Esophagus (tissue), 2 donors: ENCODE measurements around the gene SLC6A13. TPM values are rescaled to one million over a fixed set of nuclear protein-coding genes. Genes with fewer than 3 reads are reported as not detected.

ENCODE experiments used
- H3K27ac ChIP-seq, 2 donors: one replicate each; pipeline ENCODE4 v1.5.1; 2013; ENCODE audit warnings: low read depth in 2 of 2, mild to moderate bottlenecking in 2 of 2, inconsistent platforms in 1 of 2, low read length in 1 of 2, moderate library complexity in 1 of 2
- H3K27me3 ChIP-seq, 2 donors: one replicate each; pipeline ENCODE4 v1.6.1; 2013; ENCODE audit warnings: low read length in 2 of 2, control low read depth in 1 of 2, mild to moderate bottlenecking in 1 of 2; ENCODE audit not compliant: insufficient read depth in 2 of 2, control insufficient read depth in 1 of 2
- H3K36me3 ChIP-seq, 2 donors: one replicate each; pipeline ENCODE4 v1.6.1; 2013; ENCODE audit warnings: low read length in 1 of 2; ENCODE audit not compliant: control insufficient read depth in 2 of 2, insufficient read depth in 2 of 2
- H3K4me1 ChIP-seq, 2 donors: one replicate each; pipeline ENCODE4 v1.6.1; 2013; ENCODE audit warnings: low read length in 1 of 2; ENCODE audit not compliant: control insufficient read depth in 2 of 2, insufficient read depth in 2 of 2
- H3K4me3 ChIP-seq, 2 donors: one replicate each; pipeline ENCODE4 v1.5.1; 2013; ENCODE audit warnings: low read length in 2 of 2, mild to moderate bottlenecking in 2 of 2, low read depth in 1 of 2, moderate library complexity in 1 of 2
- H3K9me3 ChIP-seq, 2 donors: one replicate each; pipeline ENCODE4 v1.6.1; 2013; ENCODE audit warnings: mild to moderate bottlenecking in 2 of 2, low read depth in 1 of 2, low read length in 1 of 2, moderate library complexity in 1 of 2; ENCODE audit not compliant: control insufficient read depth in 2 of 2, insufficient read depth in 1 of 2
- WGBS, 2 donors: extraction: QIAGEN DNeasy Blood & Tissue Kit; methylation state at CpG; one replicate each; pipeline ENCODE4 v1.1.7; 2013; 5-methylcytosine and 5-hydroxymethylcytosine counted together
- polyA plus RNA-seq, 2 donors: library from polyadenylated mRNA; stranded (reverse); fragments of 200-250 nt; gene quantifications; one replicate each; pipeline ENCODE4 v1.2.3, GENCODE V29; 2013
- donor health status: healthy with polysubstance abuse.
- donor health status: Bipolar disorder and iron deficiency.

Gene SLC6A13
- polyA plus RNA-seq, 2 donors = 0.10 TPM; not detected in 1

DNA sequence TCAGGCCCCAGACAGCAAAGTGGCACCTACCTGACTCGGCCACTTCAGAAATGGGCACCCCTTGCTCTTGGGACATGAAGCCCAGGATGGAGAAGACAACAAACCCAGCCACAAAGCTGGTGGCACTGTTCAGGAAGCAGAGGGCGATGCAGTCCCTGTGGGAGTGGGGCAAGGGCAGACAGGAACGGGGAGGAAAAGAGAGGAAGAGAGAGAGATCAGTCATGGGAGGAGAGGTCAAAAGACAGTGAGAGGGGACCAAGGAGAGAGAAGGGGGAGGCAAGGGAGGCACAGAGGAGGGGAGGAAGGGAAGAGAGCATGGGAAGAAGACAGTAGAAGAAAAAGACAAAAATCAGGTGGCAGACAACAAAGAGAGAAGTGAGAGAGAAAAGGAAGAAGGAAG lies 65.3 kb downstream of the SLC6A13 start:
- no peak overlapping the region for H3K4me3 ChIP-seq
- H3K9me3 ChIP-seq = no peaks in the 10 kb centered on the region
- no peak overlapping the region for H3K27ac ChIP-seq
- no peaks in the 10 kb centered on the region for H3K27me3 ChIP-seq
- H3K4me1 ChIP-seq = no peaks in the 10 kb centered on the region
- WGBS, 2 donors = 87 to 88% methylated on average over 3 of the region's 3 CpGs
- H3K36me3 ChIP-seq = no peaks in the 10 kb centered on the region

DNA sequence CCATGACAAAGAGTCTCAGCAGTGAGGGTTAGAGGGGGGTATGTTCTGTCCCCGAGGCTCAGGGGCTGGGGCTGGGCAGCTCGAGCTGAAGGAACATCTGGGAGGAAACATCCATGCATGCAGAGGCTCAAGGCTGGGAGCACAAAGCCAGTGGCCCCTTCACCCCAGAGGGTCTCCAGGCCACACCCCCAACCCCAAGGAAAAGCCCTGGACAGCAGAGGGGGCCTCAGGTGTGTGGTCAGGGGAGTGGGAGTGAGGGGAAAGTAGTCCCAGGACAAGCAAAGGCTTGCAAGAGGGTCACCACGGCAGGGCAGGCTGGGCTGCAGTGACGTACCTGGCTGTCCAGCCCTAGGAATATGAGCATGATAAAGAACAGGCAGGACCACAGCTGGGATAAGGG lies 66.2 kb downstream of the SLC6A13 start:
- Histone ChIP-seq H3K27me3 (no peaks in the 10 kb centered on the region), H3K9me3 (no peaks in the 10 kb centered on the region), H3K27ac (no peak overlapping the region), H3K4me1 (no peaks in the 10 kb centered on the region), H3K36me3 (no peaks in the 10 kb centered on the region), H3K4me3 (no peak overlapping the region)
- 67 to 84% methylated on average over 4 of the region's 4 CpGs for WGBS, 2 donors

DNA sequence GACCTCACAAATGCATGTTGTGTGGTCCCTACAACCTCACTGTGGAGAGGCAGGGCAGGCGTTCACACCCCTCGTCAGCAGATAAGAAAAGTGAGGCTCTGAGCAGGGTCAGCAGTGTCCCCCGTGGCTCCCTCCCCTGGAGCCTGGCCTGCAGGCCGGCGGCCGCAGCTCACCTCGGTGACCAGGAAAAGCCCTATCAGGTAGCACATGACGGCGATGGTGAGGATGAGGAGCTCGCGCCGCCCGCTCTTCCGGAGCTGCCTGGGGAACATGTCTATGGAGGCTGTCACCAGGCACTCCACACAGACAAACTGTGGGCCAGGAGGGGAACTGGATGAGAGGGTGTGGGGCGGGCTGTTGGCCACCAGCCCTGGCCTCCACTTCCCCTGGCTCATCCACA lies 66.7 kb downstream of the SLC6A13 start:
- no peaks in the 10 kb centered on the region for H3K4me1 ChIP-seq
- H3K27me3 ChIP-seq = no peaks in the 10 kb centered on the region
- no peaks in the 10 kb centered on the region for H3K36me3 ChIP-seq
- H3K4me3 ChIP-seq = no peak overlapping the region
- H3K9me3 ChIP-seq = no peaks in the 10 kb centered on the region
- WGBS, 2 donors = 88 to 90% methylated on average over 15 of the region's 15 CpGs
- no peak overlapping the region for H3K27ac ChIP-seq

DNA sequence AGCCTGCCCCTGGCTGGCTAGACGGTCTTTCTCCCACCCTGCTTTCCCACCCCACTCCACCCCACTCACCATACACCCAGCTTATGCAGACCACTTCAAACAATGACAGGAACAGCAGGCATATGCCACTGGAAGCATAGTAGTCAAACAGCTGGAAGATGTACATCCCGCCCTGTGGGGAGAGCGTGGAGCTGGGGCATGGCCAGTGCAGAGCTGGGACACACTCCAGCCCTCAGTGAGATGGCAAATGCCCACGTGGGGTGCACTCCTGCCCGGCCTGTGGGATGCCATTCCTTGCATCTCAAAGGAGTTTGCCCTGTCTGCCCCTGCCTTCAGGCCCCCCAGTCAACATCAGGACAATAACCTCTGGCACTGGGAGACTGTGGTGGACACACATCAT lies 67.5 kb downstream of the SLC6A13 start:
- H3K9me3 ChIP-seq = no peaks in the 10 kb centered on the region
- no peak overlapping the region for H3K27ac ChIP-seq
- no peaks in the 10 kb centered on the region for H3K27me3 ChIP-seq
- H3K4me1 ChIP-seq = no peaks in the 10 kb centered on the region
- H3K4me3 ChIP-seq = no peak overlapping the region
- no peaks in the 10 kb centered on the region for H3K36me3 ChIP-seq
- WGBS, 2 donors = 65 to 84% methylated on average over 5 of the region's 5 CpGs

DNA sequence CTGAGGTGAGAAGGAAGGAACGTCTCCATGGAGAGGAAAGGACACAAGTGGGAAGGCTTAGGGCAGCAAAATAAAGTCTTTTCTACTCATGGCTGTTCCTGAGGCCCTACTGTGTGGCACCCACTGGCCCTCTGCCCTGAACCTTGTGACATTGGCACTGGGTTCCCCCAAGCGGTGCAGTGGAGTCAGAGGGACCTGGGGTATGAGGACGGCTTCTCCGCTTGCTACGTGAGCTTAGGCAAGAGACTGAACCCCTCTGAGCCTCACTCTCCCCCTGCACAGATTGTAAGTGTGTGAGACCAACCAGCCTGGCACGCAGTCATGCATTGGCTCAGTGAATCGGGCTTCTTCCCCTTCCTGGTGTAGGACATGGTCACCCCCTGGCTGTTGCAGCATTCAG lies 68.4 kb downstream of the SLC6A13 start:
- H3K27ac ChIP-seq = no peak overlapping the region
- peaks cover 0 to 2% of the 10 kb centered on the region in 2 donors for H3K4me1 ChIP-seq
- no peaks in the 10 kb centered on the region for H3K36me3 ChIP-seq
- H3K27me3 ChIP-seq = no peaks in the 10 kb centered on the region
- 79 to 91% methylated on average over 7 of the region's 7 CpGs for WGBS, 2 donors
- no peak overlapping the region for H3K4me3 ChIP-seq
- no peaks in the 10 kb centered on the region for H3K9me3 ChIP-seq

DNA sequence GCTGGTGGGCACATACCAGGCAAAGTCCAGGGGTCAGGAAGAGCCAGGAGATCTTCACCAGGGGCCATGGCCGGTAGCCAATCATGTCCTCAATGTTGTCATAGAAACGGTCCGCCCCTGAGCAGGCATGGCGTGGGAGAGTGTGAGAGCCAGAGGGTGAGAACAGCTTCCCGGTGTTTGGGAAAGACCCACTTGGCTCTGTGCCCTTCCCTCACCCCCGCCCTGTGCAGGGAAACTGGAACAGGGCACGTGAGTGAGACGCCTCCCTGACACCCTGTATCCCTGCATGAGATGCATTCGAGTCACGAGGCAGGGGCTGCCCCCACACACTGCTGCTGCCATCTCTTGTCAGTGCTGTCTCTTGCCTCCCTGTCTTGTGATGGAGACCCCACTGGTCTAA lies 69.4 kb downstream of the SLC6A13 start:
- Histone ChIP-seq H3K4me1 (peaks cover 2 to 3% of the 10 kb centered on the region in 2 donors), H3K9me3 (no peaks in the 10 kb centered on the region), H3K27ac (no peak overlapping the region), H3K27me3 (no peaks in the 10 kb centered on the region), H3K4me3 (no peak overlapping the region), H3K36me3 (no peaks in the 10 kb centered on the region)
- WGBS, 2 donors = 53 to 64% methylated on average over 10 of the region's 10 CpGs

DNA sequence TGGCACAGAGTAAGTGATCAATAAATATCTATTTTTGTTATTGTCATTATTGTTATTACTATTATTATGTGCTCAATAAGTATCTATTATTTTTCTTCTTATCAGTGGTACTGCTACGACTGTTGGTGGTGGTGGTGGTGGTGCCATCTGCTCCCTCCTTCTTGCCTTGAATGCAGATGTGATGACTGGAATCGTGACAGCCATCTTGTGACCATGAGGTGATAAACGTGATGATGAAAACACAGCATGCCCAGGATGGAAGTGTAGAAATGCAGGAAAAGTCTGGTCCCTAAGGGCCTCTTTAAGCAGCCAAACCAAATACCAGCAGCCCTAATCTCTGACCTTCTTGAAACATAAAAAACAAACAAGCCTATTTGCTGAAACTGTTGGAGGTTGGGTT lies 71.1 kb downstream of the SLC6A13 start:
- 80 to 86% methylated on average over 3 of the region's 3 CpGs for WGBS, 2 donors
- H3K4me3 ChIP-seq = no peak overlapping the region
- no peaks in the 10 kb centered on the region for H3K27me3 ChIP-seq
- no peak overlapping the region for H3K27ac ChIP-seq
- no peaks in the 10 kb centered on the region for H3K36me3 ChIP-seq
- H3K9me3 ChIP-seq = no peaks in the 10 kb centered on the region
- H3K4me1 ChIP-seq = peaks cover 2 to 3% of the 10 kb centered on the region in 2 donors

DNA sequence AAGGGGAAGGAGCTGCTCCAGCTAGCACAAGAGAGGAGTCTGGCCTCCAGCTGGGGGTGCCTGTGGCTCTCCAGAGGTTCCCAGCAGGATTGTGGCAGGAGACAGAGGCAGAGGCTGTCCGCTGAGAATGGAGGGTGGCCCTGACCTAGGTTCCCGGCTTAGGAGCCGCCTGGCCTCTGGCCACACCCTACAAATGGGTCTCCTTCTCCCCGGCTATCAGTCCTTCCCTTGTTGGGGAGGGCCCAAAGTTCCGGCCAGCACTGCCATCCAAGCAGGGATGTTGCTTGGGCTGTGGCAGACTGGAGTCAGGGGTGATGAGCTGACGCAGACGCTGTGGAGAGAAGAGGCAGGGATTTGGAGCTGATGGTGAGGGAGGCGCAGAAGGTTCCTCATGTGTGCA lies 71.8 kb downstream of the SLC6A13 start:
- WGBS, 2 donors = 90 to 91% methylated on average over 8 of the region's 8 CpGs

DNA sequence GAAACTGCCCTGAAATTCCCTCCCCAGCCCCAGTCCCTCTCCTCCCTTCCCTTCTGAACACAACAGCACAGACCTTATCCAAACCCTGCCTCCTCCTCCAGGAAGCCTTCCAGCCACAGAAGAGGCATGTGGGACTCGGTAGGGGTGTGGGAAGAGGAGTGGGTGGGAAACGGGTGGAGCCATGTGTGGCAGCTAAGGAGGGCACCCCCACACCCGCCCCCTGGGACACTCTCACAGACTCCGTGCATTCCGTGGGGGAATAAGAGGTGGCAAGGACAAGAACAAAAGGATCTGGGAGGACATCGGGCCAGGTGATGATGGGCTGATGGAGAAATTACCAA lies 73.0 kb downstream of the SLC6A13 start:
- no peaks in the 10 kb centered on the region for H3K27me3 ChIP-seq
- H3K4me3 ChIP-seq = no peak overlapping the region
- WGBS, 2 donors = 72 to 73% methylated on average over 6 of the region's 6 CpGs
- H3K36me3 ChIP-seq = no peaks in the 10 kb centered on the region
- H3K9me3 ChIP-seq = no peaks in the 10 kb centered on the region
- H3K4me1 ChIP-seq = peaks cover 2 to 3% of the 10 kb centered on the region in 2 donors
- no peak overlapping the region for H3K27ac ChIP-seq

More for the DNA sequence above, 71.8 kb downstream of the SLC6A13 start:
- Histone ChIP-seq H3K27ac (no peak overlapping the region), H3K4me3 (no peak overlapping the region), H3K4me1 (peaks cover 2 to 3% of the 10 kb centered on the region in 2 donors), H3K9me3 (no peaks in the 10 kb centered on the region), H3K27me3 (no peaks in the 10 kb centered on the region), H3K36me3 (no peaks in the 10 kb centered on the region)

DNA sequence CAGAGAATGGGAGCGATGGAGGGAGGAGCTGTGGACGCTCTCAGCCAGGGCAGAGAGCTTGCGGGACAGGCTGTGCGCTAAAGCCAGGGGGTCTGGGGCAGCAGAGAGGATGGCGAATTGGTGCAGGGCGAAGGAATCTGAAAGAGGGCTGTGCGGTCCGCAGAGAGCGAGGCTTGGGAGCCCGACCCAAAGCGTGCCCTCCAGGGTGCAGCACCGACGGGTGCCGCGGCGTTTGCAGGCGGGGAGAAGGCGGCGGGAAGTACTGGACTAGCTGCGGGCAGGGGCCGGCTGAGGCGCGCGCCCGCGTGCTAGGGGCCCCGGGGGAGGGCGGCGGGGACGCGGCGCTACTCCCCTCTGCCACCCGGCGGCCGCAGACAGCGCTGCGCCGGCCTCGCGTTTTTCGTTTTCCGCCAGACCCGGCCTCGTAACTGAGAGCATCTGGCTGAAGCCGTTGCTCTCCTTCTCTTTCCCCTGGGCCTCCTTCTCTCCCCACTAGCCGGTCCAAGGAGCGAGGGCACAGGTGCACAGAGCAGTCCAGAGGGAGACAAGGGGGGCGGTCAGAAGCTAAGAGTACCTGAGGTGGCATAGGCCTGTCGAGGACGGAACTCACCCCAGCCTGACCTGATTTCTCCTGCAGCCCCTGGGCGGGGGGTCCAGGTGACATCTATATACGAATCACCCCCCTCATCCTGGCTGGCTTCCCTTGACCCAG lies 73.6 kb downstream of the SLC6A13 start:
- Histone ChIP-seq H3K27ac (no peak overlapping the region), H3K4me3 (peak overlapping the region; percentile 39 to 44), H3K36me3 (no peaks in the 10 kb centered on the region), H3K4me1 (peaks cover 2 to 3% of the 10 kb centered on the region in 2 donors), H3K27me3 (no peaks in the 10 kb centered on the region), H3K9me3 (no peaks in the 10 kb centered on the region)
- WGBS, 2 donors = 8 to 10% methylated on average over 33 to 52 of the region's 52 CpGs
